ENCODE measurements around the gene PTPRD. TPM values are rescaled to one million over a fixed set of nuclear protein-coding genes. Genes with fewer than 3 reads are reported as not detected.

Gene PTPRD
- total RNA-seq, 1 experiment from 2014 or later, result 1.8 TPM

DNA sequence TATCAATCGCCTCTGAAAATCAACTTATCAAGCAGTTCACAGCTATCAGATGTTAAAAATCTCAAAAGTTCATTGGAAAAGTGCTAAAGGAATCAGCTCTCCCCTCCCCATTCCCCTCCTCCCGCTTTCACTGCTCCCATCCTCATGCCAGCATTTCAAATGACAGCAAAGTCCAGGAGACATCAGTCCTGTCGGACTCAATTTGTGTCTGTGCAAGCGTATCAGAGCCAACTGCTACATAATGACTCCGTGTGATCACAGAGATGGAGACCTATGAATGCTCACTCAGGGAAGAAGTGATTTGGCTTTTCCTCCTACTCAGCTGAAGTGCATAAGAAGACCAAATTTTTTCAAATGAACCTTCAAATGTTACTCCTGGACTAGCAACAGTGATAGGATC lies 1876.0 kb downstream of the PTPRD start:
- TF ChIP-seq, protein P1, sequence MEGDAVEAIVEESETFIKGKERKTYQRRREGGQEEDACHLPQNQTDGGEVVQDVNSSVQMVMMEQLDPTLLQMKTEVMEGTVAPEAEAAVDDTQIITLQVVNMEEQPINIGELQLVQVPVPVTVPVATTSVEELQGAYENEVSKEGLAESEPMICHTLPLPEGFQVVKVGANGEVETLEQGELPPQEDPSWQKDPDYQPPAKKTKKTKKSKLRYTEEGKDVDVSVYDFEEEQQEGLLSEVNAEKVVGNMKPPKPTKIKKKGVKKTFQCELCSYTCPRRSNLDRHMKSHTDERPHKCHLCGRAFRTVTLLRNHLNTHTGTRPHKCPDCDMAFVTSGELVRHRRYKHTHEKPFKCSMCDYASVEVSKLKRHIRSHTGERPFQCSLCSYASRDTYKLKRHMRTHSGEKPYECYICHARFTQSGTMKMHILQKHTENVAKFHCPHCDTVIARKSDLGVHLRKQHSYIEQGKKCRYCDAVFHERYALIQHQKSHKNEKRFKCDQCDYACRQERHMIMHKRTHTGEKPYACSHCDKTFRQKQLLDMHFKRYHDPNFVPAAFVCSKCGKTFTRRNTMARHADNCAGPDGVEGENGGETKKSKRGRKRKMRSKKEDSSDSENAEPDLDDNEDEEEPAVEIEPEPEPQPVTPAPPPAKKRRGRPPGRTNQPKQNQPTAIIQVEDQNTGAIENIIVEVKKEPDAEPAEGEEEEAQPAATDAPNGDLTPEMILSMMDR (IDR thresholded peaks at IDR 0.05; ENCODE audit: unreplicated experiment), result no peak
- CTCF ChIA-PET, result no interaction called here
- no TSS peak for BruUV-seq (replicated peaks)
- Mint-ChIP-seq H3K36me3 (ENCODE audit: insufficient read depth, unreplicated experiment) (no peaks in the 10 kb centered on the region), H3K27me3 (ENCODE audit: unreplicated experiment) (no peaks in the 10 kb centered on the region), H3K27ac (ENCODE audit: unreplicated experiment) (no peak overlapping the region), H3K9me3 (ENCODE audit: low read depth, unreplicated experiment) (peaks cover 2% of the 10 kb centered on the region), H3K4me3 (ENCODE audit: low read depth, unreplicated experiment) (no peak overlapping the region), H3K4me1 (ENCODE audit: low read depth, unreplicated experiment) (no peaks in the 10 kb centered on the region)
- no peak for DNase-seq
- intact Hi-C loops (cut with micrococcal nuclease; ENCODE audit: unreplicated experiment), result no loop called here

DNA sequence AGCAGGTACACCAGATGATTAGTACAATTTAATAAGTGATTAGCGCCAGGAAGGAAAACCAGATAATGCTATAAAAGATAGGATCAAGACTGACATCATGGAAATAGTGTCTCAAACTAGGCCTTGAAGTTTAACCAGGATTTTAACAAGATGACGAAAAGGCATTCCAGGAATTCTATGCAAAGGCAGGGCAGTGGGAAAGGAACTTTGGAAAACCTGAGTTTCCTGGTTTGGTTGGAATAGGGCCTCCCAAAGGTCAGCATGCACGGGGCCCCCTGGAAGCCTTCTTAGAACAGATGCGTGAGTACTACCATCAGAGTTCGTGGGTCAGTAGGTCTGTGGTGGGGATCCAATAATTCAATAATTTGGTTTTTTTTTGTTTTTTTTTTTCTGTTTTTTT lies 1878.0 kb downstream of the PTPRD start:
- intact Hi-C loops (cut with micrococcal nuclease; ENCODE audit: unreplicated experiment), result no loop called here
- CTCF ChIA-PET, result no interaction called here
- Mint-ChIP-seq H3K27ac (ENCODE audit: unreplicated experiment) (no peak overlapping the region), H3K4me3 (ENCODE audit: low read depth, unreplicated experiment) (no peak overlapping the region), H3K36me3 (ENCODE audit: insufficient read depth, unreplicated experiment) (no peaks in the 10 kb centered on the region), H3K9me3 (ENCODE audit: low read depth, unreplicated experiment) (peaks cover 2% of the 10 kb centered on the region), H3K27me3 (ENCODE audit: unreplicated experiment) (no peaks in the 10 kb centered on the region), H3K4me1 (ENCODE audit: low read depth, unreplicated experiment) (no peaks in the 10 kb centered on the region)
- no TSS peak for BruUV-seq (replicated peaks)
- DNase-seq, result no peak
- TF ChIP-seq, protein P1 (IDR thresholded peaks at IDR 0.05; ENCODE audit: unreplicated experiment), result no peak

DNA sequence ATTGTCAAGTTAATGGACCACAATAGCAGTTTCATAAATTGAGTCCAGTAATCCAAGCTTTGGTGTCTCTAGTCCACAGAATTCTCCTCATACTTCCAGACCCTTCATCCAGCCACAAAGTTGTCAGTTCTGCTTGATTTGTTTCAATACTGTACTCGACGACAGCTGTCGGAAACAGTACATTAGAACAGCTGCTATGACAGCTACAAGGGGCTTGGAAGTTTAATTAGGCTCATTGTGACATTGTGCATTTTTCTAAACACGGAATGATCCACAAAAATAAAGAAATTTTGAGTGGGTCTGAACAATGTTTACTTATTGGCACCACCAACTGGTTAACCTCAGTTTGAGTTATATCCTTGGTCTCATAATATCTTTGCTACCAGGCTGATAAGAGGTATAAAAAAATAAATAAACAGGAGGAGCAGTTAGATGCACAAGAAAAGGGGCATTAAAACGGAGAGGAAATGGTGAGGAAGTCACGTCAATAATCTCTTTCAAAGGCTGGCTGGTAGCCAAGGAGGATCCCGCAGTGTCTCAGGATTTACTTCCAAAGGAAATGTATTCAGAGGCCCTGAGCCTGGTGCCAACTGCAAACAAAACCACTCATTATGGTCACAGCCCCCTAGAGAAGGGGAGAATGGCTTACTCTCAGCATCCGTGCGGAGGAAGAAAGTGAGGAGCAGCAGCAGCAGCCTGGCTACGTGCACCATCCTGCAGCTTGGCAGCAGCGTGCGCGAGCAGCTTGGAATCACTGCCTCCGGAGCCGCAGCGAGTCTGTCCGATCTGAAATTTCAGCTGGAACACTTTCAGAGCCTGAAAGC lies 1879.5 kb downstream of the PTPRD start:
- CTCF ChIA-PET, result no interaction called here
- no TSS peak for BruUV-seq (replicated peaks)
- intact Hi-C loops (cut with micrococcal nuclease; ENCODE audit: unreplicated experiment), result no loop called here
- DNase-seq, result no peak
- H3K27ac Mint-ChIP-seq (ENCODE audit: unreplicated experiment), result no peak overlapping the region
- no peak overlapping the region for H3K4me3 Mint-ChIP-seq (ENCODE audit: low read depth, unreplicated experiment)
- H3K9me3 Mint-ChIP-seq (ENCODE audit: low read depth, unreplicated experiment), result peaks cover 2% of the 10 kb centered on the region
- TF ChIP-seq, protein P1 (IDR thresholded peaks at IDR 0.05; ENCODE audit: unreplicated experiment), result no peak
- H3K36me3 Mint-ChIP-seq (ENCODE audit: insufficient read depth, unreplicated experiment), result no peaks in the 10 kb centered on the region
- no peaks in the 10 kb centered on the region for H3K4me1 Mint-ChIP-seq (ENCODE audit: low read depth, unreplicated experiment)
- no peaks in the 10 kb centered on the region for H3K27me3 Mint-ChIP-seq (ENCODE audit: unreplicated experiment)

DNA sequence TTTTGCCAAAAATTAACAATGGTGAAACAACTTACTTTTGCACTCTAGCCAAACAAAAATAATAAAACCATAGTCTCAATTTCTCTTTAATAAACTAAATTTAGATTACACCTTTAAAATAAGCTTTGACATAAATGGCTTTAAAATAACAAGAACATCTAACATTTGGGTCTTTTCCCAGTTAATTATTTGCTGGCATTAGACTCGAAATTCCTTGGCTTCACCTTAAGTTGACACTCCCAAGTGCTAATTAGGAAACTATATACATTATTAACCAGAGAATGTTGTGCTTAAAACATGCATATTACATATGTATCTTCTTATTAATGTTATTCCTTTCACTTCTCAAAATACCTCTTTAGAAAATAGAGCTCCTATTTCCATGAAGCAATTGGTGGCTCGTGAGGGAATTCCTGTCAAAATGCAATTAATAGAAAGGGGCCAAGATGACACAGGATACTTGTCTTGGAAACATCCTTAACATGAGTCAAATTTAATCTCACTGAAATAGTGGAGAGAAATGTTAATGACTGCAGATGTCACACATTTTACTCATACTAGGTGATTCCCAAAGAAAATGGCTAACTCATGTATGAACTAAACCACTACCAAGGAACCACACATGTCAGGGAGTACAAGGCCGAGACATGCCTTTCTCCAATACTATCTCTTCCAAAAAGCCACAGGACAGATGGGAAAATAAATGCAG lies 1880.3 kb downstream of the PTPRD start:
- no TSS peak for BruUV-seq (replicated peaks)
- Mint-ChIP-seq H3K27me3 (ENCODE audit: unreplicated experiment) (no peaks in the 10 kb centered on the region), H3K4me3 (ENCODE audit: low read depth, unreplicated experiment) (no peak overlapping the region), H3K4me1 (ENCODE audit: low read depth, unreplicated experiment) (no peaks in the 10 kb centered on the region), H3K27ac (ENCODE audit: unreplicated experiment) (no peak overlapping the region), H3K9me3 (ENCODE audit: low read depth, unreplicated experiment) (no peaks in the 10 kb centered on the region), H3K36me3 (ENCODE audit: insufficient read depth, unreplicated experiment) (no peaks in the 10 kb centered on the region)
- TF ChIP-seq, protein P1 (IDR thresholded peaks at IDR 0.05; ENCODE audit: unreplicated experiment), result no peak
- CTCF ChIA-PET, result interaction anchor here (0.6 kb wide), 1 partner anchor 674 kb away, joined by 7 read pairs; no protein-coding TSS in a partner anchor
- DNase-seq, result no peak
- intact Hi-C loops (cut with micrococcal nuclease; ENCODE audit: unreplicated experiment), result no loop called here

Measured in Calu3 (cell line).